Central memory CD8-positive, alpha-beta T cell (primary cell): Measurements from ENCODE around the gene RNF43.

Experiments used
- ATAC-seq: fragments of 150-1000 bp; cut with Tn5 transposase; replicated peaks from 2 replicates; pipeline ENCODE4 v1.10.0; 2022; ENCODE audit warnings: mild to moderate bottlenecking, moderate FRiP score, moderate number of reproducible peaks; ENCODE audit not compliant: poor library complexity, severe bottlenecking; ENCODE audit errors: extremely low read depth
- DNase-seq, 2 donors: peaks; one replicate each; pipeline ENCODE4 v3.0.0; 2021; ENCODE audit warnings: low spot score in 2 of 2
- H3K27ac Mint-ChIP-seq: one replicate; pipeline ENCODE4 v1.8.0; 2022; ENCODE audit warnings: low read depth, mild to moderate bottlenecking, moderate library complexity, mixed read lengths
- H3K27me3 Mint-ChIP-seq: one replicate; pipeline ENCODE4 v1.8.0; 2022; ENCODE audit warnings: mixed read lengths
- H3K36me3 Mint-ChIP-seq: one replicate; pipeline ENCODE4 v1.8.0; 2022; ENCODE audit warnings: mild to moderate bottlenecking, moderate library complexity, mixed read lengths; ENCODE audit not compliant: insufficient read depth
- H3K4me1 Mint-ChIP-seq: one replicate; pipeline ENCODE4 v1.8.0; 2022; ENCODE audit warnings: mixed read lengths
- H3K4me3 Mint-ChIP-seq: one replicate; pipeline ENCODE4 v1.8.0; 2022; ENCODE audit warnings: mild to moderate bottlenecking, moderate library complexity, mixed read lengths
- H3K9me3 Mint-ChIP-seq: one replicate; pipeline ENCODE4 v1.8.0; 2022; ENCODE audit warnings: mixed read lengths

The RNF43 gene

DNA sequence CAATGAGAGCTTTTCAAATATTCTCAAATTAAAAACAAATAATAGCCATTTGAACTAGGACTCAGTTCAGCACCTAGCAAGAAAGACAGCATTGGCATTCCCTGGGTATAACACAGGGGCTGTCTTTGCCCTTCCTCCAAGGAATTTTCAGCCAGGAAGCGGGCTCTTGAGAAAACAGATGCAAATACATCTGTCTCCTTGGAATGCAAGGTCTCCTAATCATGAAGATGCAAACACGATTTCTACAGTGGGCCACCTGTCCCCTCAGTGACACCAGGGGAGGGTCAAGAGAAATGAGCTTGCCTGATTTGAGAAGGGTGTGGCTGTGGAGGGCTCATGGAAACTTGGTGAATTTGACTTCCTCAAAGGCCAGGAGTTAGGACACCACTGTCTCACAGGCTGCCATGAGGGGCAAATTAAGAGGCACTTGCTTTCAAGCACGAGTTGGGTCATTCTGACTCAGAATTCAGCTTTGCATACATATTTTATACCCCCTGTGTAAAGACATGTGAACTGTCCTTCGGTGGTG, 40.8 kb downstream of the RNF43 start:
- no peak for DNase-seq

DNA sequence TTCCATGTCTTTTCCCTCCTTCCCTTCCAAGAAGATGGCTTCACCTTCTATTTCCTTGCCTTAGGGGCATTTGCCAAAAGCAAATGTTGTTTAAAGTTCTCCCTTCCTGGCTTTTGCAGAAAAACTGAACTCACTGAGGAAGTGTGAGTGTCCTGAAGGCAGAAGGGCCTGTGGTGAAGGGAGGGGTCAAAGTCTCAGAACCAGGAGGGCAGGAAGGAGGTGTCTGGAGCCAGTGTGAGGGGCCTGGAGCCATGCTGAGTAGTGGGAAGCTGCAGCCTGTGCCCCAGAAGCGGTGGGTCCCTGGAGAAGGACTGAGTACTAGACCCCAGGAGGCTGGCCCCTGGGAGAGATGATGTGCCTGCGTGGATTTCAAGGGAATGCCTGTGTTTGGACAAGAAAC, 41.5 kb downstream of the RNF43 start:
- Mint-ChIP-seq H3K4me1 (peaks cover 43% of the 10 kb centered on the region), H3K36me3 (peaks cover 7% of the 10 kb centered on the region), H3K27ac (no peak overlapping the region)

More for the DNA sequence above, 40.8 kb downstream of the RNF43 start:
- no peak for ATAC-seq
- Mint-ChIP-seq H3K4me1 (peaks cover 43% of the 10 kb centered on the region), H3K4me3 (no peak overlapping the region), H3K27me3 (no peaks in the 10 kb centered on the region), H3K9me3 (no peaks in the 10 kb centered on the region), H3K27ac (no peak overlapping the region), H3K36me3 (peaks cover 10% of the 10 kb centered on the region)

DNA sequence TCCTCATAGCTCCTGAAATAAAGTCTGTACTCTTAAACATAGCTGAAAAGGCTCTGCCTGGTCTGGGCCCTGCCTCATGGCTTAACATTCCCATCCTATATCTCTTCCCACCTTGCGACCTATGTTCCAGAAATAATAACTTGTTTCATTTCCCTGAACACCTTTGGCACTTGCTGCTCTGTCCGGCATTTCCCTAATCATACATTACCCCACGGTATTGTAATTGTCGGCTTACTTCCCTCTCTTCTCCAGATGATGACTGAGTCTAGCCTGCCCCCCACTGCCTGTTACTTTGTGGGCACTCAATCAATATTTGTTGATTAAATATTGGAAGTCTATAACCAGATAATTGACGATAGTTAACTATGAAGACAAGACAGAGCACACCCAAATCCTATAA, 42.1 kb downstream of the RNF43 start:
- Mint-ChIP-seq H3K27ac (no peak overlapping the region), H3K36me3 (peaks cover 8% of the 10 kb centered on the region), H3K4me3 (no peak overlapping the region), H3K27me3 (no peaks in the 10 kb centered on the region), H3K9me3 (no peaks in the 10 kb centered on the region), H3K4me1 (peaks cover 46% of the 10 kb centered on the region)
- no peak for ATAC-seq
- no peak for DNase-seq

More for the DNA sequence above, 41.5 kb downstream of the RNF43 start:
- H3K4me3 Mint-ChIP-seq: no peak overlapping the region
- H3K9me3 Mint-ChIP-seq: no peaks in the 10 kb centered on the region
- no peak for DNase-seq
- ATAC-seq: no peak
- H3K27me3 Mint-ChIP-seq: no peaks in the 10 kb centered on the region

DNA sequence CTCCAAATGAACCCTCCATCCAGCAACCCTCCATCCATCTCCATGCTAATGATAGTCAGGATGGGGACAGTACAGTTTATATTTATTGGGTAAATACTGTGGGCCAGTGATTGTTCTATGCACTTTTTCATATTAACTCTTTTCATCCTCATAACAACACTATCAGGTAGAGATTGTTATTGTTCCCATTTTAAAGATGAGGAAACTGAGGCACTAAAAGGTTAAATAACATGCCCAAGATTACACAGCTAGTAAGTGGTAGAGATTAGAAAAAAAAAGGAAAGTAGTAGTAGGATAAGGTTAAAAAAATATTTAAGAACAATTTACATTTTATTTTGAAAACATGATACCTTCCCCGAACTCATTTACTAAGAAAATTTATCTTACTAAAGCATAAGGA, 43.4 kb downstream of the RNF43 start:
- ATAC-seq: no peak
- Mint-ChIP-seq H3K36me3 (peaks cover 8% of the 10 kb centered on the region), H3K9me3 (no peaks in the 10 kb centered on the region), H3K27ac (no peak overlapping the region), H3K4me1 (peaks cover 45% of the 10 kb centered on the region), H3K4me3 (no peak overlapping the region), H3K27me3 (no peaks in the 10 kb centered on the region)
- no peak for DNase-seq

DNA sequence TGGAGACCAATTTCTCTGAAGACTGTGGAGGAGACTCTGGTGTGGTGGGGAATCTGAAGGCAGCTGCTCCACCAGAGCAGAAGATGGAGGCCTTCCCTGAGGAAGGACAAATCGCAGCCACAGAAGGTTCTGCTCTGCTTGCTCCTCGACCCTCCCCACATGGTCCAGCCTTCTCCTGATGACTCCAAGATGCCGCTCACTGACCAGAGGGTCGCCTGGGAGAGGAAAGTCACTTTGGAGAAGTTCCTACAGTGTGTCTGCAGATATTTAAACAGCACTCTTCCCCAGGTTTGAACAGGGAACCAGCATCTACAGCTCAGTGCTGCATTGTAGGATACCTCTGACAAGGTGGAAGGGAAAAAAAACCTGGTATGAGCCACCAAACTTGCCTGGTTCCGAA, 44.3 kb downstream of the RNF43 start:
- Mint-ChIP-seq H3K27me3 (no peaks in the 10 kb centered on the region), H3K9me3 (no peaks in the 10 kb centered on the region), H3K27ac (no peak overlapping the region), H3K36me3 (peaks cover 8% of the 10 kb centered on the region), H3K4me1 (peaks cover 47% of the 10 kb centered on the region), H3K4me3 (no peak overlapping the region)
- DNase-seq (no peak), ATAC-seq (no peak)

DNA sequence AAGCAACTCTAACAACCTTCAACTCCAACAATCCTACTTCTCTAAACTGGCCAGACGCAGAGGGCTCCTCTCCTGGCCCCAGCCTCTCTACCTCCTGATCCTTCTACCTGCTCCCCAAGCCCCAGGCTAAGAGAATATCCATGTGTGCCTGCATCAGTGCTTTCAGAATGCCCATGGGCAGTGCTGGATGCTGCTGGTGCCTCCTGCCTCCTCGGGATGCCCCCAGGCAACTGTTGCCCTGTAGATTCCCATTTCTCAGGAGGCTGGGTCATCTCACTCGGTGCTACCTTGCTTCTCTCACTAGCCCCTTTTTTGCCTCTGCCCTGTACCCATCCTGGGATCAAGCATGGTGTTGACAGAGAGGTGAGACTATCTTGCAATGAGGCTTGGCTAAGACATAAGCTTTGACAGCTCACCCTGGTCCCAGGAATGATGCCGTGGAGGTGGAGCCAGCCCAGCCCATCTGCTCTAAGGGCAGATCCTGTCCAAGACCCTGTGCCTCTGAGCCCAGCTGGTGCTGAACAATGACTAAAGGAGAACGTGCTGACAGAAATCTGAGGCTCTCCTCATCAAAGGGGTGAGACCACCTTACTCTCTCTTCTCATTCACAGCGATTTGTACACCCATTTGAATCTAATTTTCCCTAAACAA, 45.9 kb downstream of the RNF43 start:
- ATAC-seq (no peak), DNase-seq (no peak)
- Mint-ChIP-seq H3K36me3 (peaks cover 8% of the 10 kb centered on the region), H3K9me3 (no peaks in the 10 kb centered on the region), H3K4me1 (peaks cover 47% of the 10 kb centered on the region), H3K4me3 (peak overlapping the region; percentile 71), H3K27me3 (no peaks in the 10 kb centered on the region), H3K27ac (peak overlapping the region; percentile 88)

DNA sequence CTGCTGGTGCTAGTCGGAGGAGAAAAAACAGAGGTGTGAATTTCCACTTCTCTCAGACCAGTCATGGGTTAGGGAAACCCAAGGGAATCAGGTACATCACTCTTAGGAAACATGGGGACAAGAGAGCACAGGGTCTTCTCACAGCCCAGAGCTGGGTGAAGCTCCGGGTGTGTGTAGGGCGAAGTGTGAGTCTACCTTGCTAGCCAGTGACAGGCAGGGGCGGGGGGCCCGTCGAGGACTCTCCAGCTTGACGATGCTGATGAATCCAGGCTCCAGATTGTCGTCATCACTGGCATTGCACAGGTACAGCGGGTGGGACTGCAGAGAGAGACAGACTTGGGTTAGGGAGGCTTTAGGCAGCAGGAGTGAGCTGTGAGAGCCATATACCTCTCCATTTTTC, 46.6 kb downstream of the RNF43 start:
- Mint-ChIP-seq H3K4me3 (peak overlapping the region; percentile 71), H3K36me3 (peaks cover 8% of the 10 kb centered on the region), H3K9me3 (no peaks in the 10 kb centered on the region), H3K27me3 (no peaks in the 10 kb centered on the region), H3K4me1 (peaks cover 47% of the 10 kb centered on the region), H3K27ac (peak overlapping the region; percentile 88)
- DNase-seq (no peak), ATAC-seq (no peak)

DNA sequence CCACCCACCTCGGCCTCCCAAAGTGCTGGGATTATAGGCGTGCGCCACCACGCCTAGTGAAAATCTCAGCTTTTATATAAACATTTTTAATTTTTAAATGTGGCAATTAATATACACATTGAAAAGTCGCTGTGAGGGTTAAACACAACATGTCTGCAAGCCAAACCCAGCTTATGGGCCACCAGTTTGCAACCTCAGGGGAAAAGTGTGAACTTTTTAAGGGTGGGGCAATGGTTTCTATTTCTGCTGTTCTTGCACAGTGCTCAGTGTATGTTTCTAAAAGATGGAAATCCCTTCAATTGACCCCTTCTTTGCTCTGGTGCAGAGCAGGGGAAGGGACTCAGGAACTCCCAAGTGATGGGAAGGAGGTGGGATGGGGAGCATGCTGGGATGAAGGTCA, 47.0 kb downstream of the RNF43 start:
- peak; percentile 85 for ATAC-seq
- Mint-ChIP-seq H3K4me1 (peaks cover 47% of the 10 kb centered on the region), H3K9me3 (no peaks in the 10 kb centered on the region)

DNA sequence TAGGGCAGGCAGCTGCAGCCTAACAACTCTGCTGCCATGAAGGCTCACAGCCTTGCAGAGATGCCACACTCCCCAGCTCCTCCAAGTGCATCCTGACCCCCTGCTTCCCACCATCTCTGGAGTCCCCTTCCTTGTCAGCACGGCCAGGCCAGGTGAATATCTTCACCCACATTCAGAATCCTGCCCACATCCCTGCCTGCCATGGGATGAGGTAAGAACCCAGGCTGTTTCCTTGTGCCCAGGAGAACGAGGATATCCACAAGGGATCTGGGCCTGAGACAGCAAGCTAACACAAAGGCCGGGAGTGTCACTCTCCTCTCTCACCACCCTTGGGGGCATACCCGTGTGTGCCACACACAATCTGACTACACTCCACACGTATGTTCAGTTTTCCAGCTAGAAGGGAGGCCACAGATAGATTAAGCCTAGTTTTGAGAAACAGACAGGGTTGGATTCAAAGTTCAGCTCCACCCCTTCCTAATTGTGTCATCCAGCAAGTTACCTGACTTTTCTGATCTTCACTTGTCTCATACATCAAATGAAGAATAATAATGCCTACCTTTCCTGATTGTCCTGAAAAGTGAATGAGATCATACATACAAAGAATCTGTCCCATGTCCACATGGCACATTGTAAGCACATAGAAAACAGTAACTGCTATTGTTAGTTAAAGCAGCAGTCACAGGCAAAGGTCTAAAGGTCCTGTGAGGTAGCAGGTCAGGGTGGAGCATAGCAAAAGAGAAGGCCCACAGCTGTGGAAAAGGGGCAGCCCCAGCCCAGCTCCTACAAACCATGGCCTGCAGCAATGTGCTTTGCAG, 47.9 kb downstream of the RNF43 start:
- Mint-ChIP-seq H3K9me3 (no peaks in the 10 kb centered on the region), H3K27me3 (no peaks in the 10 kb centered on the region), H3K4me1 (peaks cover 41% of the 10 kb centered on the region), H3K36me3 (peaks cover 10% of the 10 kb centered on the region), H3K4me3 (peak overlapping the region; percentile 71), H3K27ac (peak overlapping the region; percentile 80)
- no peak for ATAC-seq
- no peak for DNase-seq

More for the DNA sequence above, 47.0 kb downstream of the RNF43 start:
- DNase-seq: no peak
- H3K27ac Mint-ChIP-seq: peak overlapping the region; percentile 88
- H3K4me3 Mint-ChIP-seq: peak overlapping the region; percentile 71
- no peaks in the 10 kb centered on the region for H3K27me3 Mint-ChIP-seq
- H3K36me3 Mint-ChIP-seq: peaks cover 8% of the 10 kb centered on the region

DNA sequence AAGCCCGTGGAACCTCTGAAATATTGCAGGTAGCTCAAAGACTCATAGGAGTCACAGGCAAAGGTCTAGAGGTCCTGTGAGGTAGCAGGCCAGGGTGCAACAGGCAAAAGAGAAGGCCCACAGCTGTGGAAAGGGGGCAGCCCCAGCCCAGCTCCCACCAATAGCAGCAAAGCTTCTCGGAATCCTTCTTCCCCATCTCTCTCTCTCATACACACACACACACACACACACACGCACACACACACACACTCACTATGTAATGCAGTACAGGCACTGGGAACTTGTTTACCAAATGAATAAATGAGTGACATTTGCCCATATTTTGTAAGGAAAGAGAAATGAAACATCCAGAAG, 48.5 kb downstream of the RNF43 start:
- ATAC-seq: no peak
- no peak for DNase-seq
- Mint-ChIP-seq H3K4me1 (peaks cover 41% of the 10 kb centered on the region), H3K4me3 (peak overlapping the region; percentile 71), H3K27me3 (no peaks in the 10 kb centered on the region), H3K36me3 (peaks cover 6% of the 10 kb centered on the region), H3K9me3 (no peaks in the 10 kb centered on the region), H3K27ac (peak overlapping the region; percentile 80)
